Fibroblast of pulmonary artery (primary cell): ENCODE measurements around the gene RADX.
"Not testable (repeated sequence)": the region's sequence is repeated elsewhere in the genome, so short reads cannot be mapped to it uniquely, and the experiment has no call there.

Experiments
- DNase-seq: peaks from one replicate; pipeline ENCODE4 v3.0.0-alpha.2; 2010; ENCODE audit warnings: low read depth
- H3K4me3 ChIP-seq: replicated peaks from 2 replicates; pipeline ENCODE4 v1.5.1; 2011; ENCODE audit warnings: low read depth, mild to moderate bottlenecking, control low read depth, low read length, moderate library complexity
- CTCF ChIP-seq: IDR thresholded peaks from 2 replicates; pipeline ENCODE4 v1.5.1; 2011; ENCODE audit warnings: mild to moderate bottlenecking, control low read depth, low read length, inconsistent platforms; ENCODE audit errors: missing control alignments

The RADX gene

GRCh38 chrX:106621836-106622235 lies 10.1 kb downstream of the RADX start:
- no peak for TF ChIP-seq CTCF
- H3K4me3 ChIP-seq, result no peak overlapping the region
- no peak for DNase-seq

- no peak for TF ChIP-seq CTCF
- no peak overlapping the region for H3K4me3 ChIP-seq
- DNase-seq, result no peak
Measured at GRCh38 chrX:106626789-106627188, 15.0 kb downstream of the RADX start.

DNA sequence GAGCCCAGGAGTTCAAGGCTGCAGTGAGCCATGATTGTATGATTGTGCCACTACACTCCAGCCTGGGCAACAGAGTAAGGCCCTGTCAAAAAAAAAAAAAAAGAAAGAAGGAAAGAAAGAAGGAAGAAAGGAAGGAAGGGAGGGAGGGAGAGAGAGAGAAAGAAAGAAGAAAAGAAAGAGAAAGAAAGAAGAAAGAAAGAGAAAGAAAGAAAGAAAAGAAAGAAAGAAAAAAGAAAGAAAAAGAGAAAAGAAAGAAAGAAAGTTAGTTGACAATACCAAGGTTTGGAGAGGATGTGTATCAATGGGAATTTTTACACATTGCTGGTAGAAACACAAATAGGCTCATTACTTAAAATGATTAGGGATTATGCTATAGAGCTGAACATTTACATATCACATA lies 19.8 kb downstream of the RADX start:
- TF ChIP-seq CTCF, result no peak
- H3K4me3 ChIP-seq, result no peak overlapping the region
- DNase-seq, result no peak

GRCh38 chrX:106649523-106650428 lies 38.0 kb downstream of the RADX start:
- no peak overlapping the region for H3K4me3 ChIP-seq
- DNase-seq, result no peak
- no peak for TF ChIP-seq CTCF

DNA sequence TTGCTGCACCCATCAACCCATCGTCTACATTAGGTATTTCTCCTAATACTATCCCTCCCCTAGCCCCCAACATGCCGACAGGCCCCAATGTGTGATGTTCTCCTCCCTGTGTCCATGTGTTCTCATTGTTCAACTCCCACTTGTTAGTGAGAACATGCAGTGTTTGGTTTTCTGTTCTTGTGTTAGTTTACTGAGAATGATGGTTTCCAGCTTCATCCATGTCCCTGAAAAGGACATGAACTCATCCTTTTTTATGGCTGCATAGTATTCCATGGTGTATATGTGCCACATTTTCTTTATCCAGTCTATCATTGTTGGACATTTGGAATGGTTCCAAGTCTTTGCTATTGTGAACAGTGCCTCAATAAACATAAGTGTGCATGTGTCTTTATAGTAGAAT lies 41.8 kb downstream of the RADX start:
- H3K4me3 ChIP-seq, DNase-seq: not testable (repeated sequence)

DNA sequence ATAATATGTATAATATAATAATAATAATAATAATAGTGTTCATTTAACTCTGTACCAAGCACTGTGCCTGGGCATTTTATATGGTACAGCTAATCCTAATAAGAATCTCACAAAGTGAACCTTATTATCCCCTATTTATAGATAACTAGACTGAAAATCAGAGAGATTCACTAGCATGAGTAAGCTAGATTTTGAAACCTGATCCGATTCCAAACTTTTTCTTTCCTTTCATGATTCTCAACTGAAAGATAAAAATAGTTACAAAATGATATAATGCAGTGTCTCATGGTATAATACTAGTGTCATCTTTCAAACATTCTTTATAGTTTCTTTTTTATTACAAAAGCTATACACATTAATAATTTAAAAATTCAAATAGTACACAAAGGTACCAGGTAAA lies 58.9 kb downstream of the RADX start:
- no peak for DNase-seq
- H3K4me3 ChIP-seq, result no peak overlapping the region
- TF ChIP-seq CTCF, result no peak

- no peak overlapping the region for H3K4me3 ChIP-seq
- DNase-seq, result no peak
- no peak for TF ChIP-seq CTCF
Measured at GRCh38 chrX:106672527-106672926, 60.7 kb downstream of the RADX start.
